MM.1S (cell line): Measurements from ENCODE around the gene TENT4A.

Experiments used
- EZH2 ChIP-seq: fragments of 300-600 bp; sonication (generic); optimal IDR thresholded peaks from 2 replicates; pipeline ENCODE3; 2017; ENCODE audit warnings: low read depth, mild to moderate bottlenecking, antibody characterized with exemption, low read length, mixed read lengths
- TF ChIP-seq, protein P1 (sequence below): fragments of 300-600 bp; sonication (generic); IDR thresholded peaks from 2 replicates; pipeline ENCODE4 v1.5.1; 2016; ENCODE audit warnings: antibody characterized with exemption, low read length, mixed read lengths

DNA sequence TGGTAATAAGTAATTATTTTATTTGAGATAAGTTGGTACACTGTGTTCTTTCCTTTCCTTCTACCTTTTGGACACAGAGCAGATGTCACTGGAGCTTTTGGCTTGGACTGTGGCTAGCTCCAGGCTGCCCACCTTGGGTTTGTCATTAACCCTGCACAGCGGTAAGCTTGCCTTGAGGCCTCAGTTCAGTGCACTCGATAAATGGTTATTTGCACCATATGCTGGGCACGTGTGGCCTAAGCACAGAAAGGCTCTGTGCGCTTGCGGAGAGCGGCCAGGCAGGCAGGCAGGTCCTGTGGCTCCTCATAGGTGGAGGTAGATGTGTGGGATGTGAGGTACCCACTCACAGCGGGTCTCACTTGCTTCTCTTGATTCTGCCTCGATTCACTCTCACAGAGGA lies 30.0 kb upstream of the TENT4A start:
- TF ChIP-seq, protein P1, sequence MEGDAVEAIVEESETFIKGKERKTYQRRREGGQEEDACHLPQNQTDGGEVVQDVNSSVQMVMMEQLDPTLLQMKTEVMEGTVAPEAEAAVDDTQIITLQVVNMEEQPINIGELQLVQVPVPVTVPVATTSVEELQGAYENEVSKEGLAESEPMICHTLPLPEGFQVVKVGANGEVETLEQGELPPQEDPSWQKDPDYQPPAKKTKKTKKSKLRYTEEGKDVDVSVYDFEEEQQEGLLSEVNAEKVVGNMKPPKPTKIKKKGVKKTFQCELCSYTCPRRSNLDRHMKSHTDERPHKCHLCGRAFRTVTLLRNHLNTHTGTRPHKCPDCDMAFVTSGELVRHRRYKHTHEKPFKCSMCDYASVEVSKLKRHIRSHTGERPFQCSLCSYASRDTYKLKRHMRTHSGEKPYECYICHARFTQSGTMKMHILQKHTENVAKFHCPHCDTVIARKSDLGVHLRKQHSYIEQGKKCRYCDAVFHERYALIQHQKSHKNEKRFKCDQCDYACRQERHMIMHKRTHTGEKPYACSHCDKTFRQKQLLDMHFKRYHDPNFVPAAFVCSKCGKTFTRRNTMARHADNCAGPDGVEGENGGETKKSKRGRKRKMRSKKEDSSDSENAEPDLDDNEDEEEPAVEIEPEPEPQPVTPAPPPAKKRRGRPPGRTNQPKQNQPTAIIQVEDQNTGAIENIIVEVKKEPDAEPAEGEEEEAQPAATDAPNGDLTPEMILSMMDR = no peak
- TF ChIP-seq EZH2 = no peak
